Coronary artery (tissue), 2 donors: ENCODE results near the gene HEMK1.

ENCODE experiments used
- DNase-seq: peaks from one replicate; pipeline ENCODE4 v3.0.0-alpha.2; 2017; ENCODE audit warnings: low spot score
- H3K27ac ChIP-seq, 2 donors: fragments of 200-600 bp; sonication (generic); one replicate each; pipeline ENCODE4 v1.5.1; 2016 to 2019
- H3K4me3 ChIP-seq: fragments of 200-600 bp; sonication (generic); 2 replicates; pipeline ENCODE4 v1.5.1; 2016; ENCODE audit warnings: mild to moderate bottlenecking, moderate library complexity
- CTCF ChIP-seq: fragments of 200-600 bp; sonication (generic); IDR thresholded peaks from one replicate; pipeline ENCODE4 v1.5.1; 2019; ENCODE audit warnings: antibody characterized with exemption

Gene HEMK1

DNA sequence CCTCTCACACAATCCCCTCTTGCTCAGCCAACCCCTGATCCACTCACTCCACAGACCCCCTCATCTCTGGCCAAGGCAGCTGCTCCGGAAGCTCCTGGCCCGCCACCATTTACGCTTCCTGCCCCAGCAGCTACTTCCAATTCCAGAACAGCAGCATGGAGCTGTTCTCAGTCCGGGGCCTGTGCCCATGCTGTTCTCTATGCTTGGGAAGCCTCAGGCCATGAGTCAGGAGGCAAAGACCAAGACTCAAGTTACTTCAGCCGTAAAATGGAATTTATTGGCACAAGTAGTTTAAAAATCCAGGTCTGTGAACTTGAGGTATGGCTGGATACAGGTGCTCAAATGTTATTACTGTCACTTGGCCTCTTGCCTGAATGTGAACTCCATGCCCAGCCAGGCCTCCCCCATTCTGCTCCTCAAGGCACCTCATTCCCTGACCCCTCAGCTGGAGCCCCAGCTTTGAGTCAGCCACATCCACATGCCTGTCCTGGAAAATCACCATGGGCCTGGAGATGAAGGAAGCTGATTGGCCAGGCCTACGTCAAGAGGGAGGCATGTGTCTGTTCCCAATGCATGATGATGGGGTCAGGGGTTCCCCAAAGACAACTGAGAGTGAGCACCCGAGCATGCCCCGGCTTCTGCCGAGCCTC is 34.5 kb upstream of the HEMK1 start:
- Histone ChIP-seq H3K27ac (no peak overlapping the region), H3K4me3 (no peak overlapping the region)
- no peak for TF ChIP-seq CTCF
- no peak for DNase-seq

- TF ChIP-seq CTCF, result no peak
- Histone ChIP-seq H3K27ac (no peak overlapping the region), H3K4me3 (no peak overlapping the region)
- DNase-seq, result no peak
Measured at GRCh38 chr3:50536471-50537180, 32.7 kb upstream of the HEMK1 start.

DNA sequence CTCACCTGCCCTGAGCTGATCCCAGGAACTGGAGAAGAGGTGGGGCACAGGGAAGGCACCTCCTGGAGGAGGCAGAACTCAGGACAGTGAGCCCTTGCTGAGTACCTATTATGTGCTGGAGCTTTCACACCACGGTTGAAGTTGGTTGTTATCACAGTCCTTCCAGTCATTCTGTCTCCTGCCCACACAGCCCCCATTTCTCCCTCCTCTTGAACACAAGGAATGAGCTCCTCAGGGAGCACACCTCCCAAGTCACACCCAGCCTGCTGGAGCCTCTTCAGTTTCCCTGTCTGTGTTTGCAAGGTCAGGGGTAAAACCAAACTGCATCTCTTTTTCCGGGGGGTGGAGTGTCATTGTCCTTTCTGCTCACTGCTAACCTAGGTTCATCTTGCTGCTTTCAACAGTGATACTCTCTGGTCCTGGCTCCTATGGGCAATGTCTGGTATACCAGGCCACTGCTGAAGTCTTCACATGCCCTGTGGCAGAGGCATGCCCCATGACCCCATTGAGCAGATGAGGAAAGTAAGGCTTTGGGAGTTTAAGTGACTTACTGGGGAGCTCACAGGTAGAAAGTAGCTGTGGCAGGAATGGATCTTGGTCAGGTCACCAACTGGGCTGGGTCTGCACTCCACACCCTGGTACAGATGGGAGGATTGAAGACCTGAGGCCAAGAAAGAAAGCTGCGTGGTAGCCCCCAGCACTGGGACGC is 31.7 kb upstream of the HEMK1 start:
- Histone ChIP-seq H3K27ac (no peak overlapping the region), H3K4me3 (no peak overlapping the region)
- no peak for DNase-seq
- TF ChIP-seq CTCF, result no peak

GRCh38 chr3:50539356-50540286 is 29.7 kb upstream of the HEMK1 start:
- no peak overlapping the region for H3K4me3 ChIP-seq
- no peak for TF ChIP-seq CTCF
- no peak overlapping the region for H3K27ac ChIP-seq
- DNase-seq, result no peak

- peak; percentile 67 for TF ChIP-seq CTCF
- DNase-seq, result no peak
- Histone ChIP-seq H3K27ac (no peak overlapping the region), H3K4me3 (no peak overlapping the region)
Measured at GRCh38 chr3:50542177-50543034, 26.9 kb upstream of the HEMK1 start.

DNA sequence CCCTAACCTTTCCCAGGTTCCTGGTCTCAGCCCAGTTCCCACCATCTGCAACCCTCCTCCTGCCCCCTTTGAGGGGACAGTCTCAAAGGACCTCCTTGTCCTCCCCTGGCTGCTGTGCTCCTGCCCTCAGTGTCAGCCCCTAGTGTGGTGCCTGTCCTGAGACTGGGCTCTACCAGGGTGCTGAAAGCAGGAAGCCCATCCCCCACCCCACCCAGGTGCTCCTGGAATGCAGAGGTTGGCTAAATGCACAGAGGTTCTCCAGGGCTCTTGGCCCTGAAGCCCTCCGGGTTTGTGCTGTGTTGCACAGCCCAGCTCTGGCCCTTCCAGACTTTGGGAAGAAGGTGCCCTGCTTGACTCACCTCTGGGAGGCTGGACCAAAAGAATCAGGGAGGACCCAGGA is 23.5 kb upstream of the HEMK1 start:
- Histone ChIP-seq H3K4me3 (no peak overlapping the region), H3K27ac (no peak overlapping the region)
- DNase-seq, result no peak
- no peak for TF ChIP-seq CTCF
